HepG2 (cell line): ENCODE data around the gene CEP97. TPM values are rescaled to one million over a fixed set of nuclear protein-coding genes. Genes with fewer than 3 reads are reported as not detected.

Experiments
- ATF2 ChIP-seq: sonication (generic); formaldehyde crosslinking; IDR thresholded peaks from 2 replicates; pipeline ENCODE4 v1.4.0; 2020; ENCODE audit warnings: missing genetic modification reagents
- BRCA1 ChIP-seq: sonication (generic); formaldehyde crosslinking; IDR thresholded peaks from 2 replicates; pipeline ENCODE4 v1.4.0; 2020; ENCODE audit warnings: missing genetic modification reagents
- CHD2 ChIP-seq: IDR thresholded peaks from 2 replicates; pipeline ENCODE4 v1.6.1; 2011; ENCODE audit warnings: low read depth, low read length, improper control_type of control experiment
- CREBL2 ChIP-seq: sonication (generic); formaldehyde crosslinking; IDR thresholded peaks from 2 replicates; pipeline ENCODE4 v1.8.1; 2023; ENCODE audit warnings: missing genetic modification reagents, mild to moderate bottlenecking, borderline replicate concordance
- FOSL2 ChIP-seq: sonication (generic); formaldehyde crosslinking; IDR thresholded peaks from 2 replicates; pipeline ENCODE4 v1.4.0; 2020; ENCODE audit warnings: missing genetic modification reagents
- RAD51 ChIP-seq: fragments of 450-650 bp; IDR thresholded peaks from 2 replicates; pipeline ENCODE4 v1.6.1; 2016; ENCODE audit warnings: borderline replicate concordance
- RARG ChIP-seq: sonication (generic); formaldehyde crosslinking; IDR thresholded peaks from 2 replicates; pipeline ENCODE4 v1.4.0; 2020; ENCODE audit warnings: low read depth, mild to moderate bottlenecking, missing genetic modification reagents
- TOPORS ChIP-seq: sonication (generic); formaldehyde crosslinking; IDR thresholded peaks from 2 replicates; pipeline ENCODE4 v1.8.0; 2023; ENCODE audit warnings: mild to moderate bottlenecking, missing genetic modification reagents
- ZFYVE20 ChIP-seq: sonication (generic); formaldehyde crosslinking; IDR thresholded peaks from 2 replicates; pipeline ENCODE4 v1.8.0; 2023; ENCODE audit warnings: low read depth, mild to moderate bottlenecking, moderate library complexity, missing genetic modification reagents, borderline replicate concordance
- ZNF101 ChIP-seq: sonication (generic); formaldehyde crosslinking; IDR thresholded peaks from 2 replicates; pipeline ENCODE4 v1.4.0; 2020; ENCODE audit warnings: mild to moderate bottlenecking, low read depth, missing genetic modification reagents, borderline replicate concordance
- ZNF292 ChIP-seq: sonication (generic); formaldehyde crosslinking; IDR thresholded peaks from 2 replicates; pipeline ENCODE4 v1.8.1; 2022; ENCODE audit warnings: mild to moderate bottlenecking, low read depth, missing genetic modification reagents, borderline replicate concordance
- ZNF510 ChIP-seq: sonication (generic); formaldehyde crosslinking; IDR thresholded peaks from 2 replicates; pipeline ENCODE4 v1.4.0; 2020; ENCODE audit warnings: low read depth, mild to moderate bottlenecking, missing genetic modification reagents
- ZNF713 ChIP-seq: sonication (generic); formaldehyde crosslinking; IDR thresholded peaks from 2 replicates; pipeline ENCODE4 v1.4.0; 2020; ENCODE audit warnings: mild to moderate bottlenecking, missing genetic modification reagents
- ZNF781 ChIP-seq: sonication (generic); formaldehyde crosslinking; IDR thresholded peaks from 2 replicates; pipeline ENCODE4 v1.5.1; 2020; ENCODE audit warnings: borderline replicate concordance, mild to moderate bottlenecking, missing genetic modification reagents; ENCODE audit errors: not compliant biosample characterization
- polyA plus RNA-seq, 8 experiments: library from polyadenylated mRNA; depleted of rRNA in 3 of 8; stranded (reverse) in 7 of 8; unstranded in 1 of 8; fragments of >200 nt; fragmentation: Illumina TruSeq in 4 of 8; extraction: Trizol in 4 of 8; gene quantifications; 2 replicates each; pipeline versions ENCODE4 v1.2.1 to v1.2.3, GENCODE V29; 2011 to 2016; ENCODE audit warnings: low read depth in 4 of 8, missing spikeins in 1 of 8, mixed read lengths in 1 of 8; ENCODE audit not compliant: insufficient read depth in 1 of 8
- total RNA-seq, 5 experiments: library from RNA; depleted of rRNA; stranded (reverse); fragments of >200 nt; fragmentation: Illumina TruSeq; extraction: Trizol; gene quantifications; 2 replicates each; pipeline ENCODE4 v1.2.3, GENCODE V29; 2016; ENCODE audit warnings: low read depth in 1 of 5
- TF ChIP-seq, protein P1 (sequence below): sonication (generic); formaldehyde crosslinking; IDR thresholded peaks from 2 replicates; pipeline ENCODE4 v1.4.0; 2020; ENCODE audit warnings: mild to moderate bottlenecking, missing genetic modification reagents
- TF ChIP-seq, protein P2 (sequence below): sonication (generic); formaldehyde crosslinking; IDR thresholded peaks from 2 replicates; pipeline ENCODE4 v1.5.0; 2020; ENCODE audit warnings: mild to moderate bottlenecking, missing genetic modification reagents, borderline replicate concordance
- TF ChIP-seq, protein P3 (sequence below): sonication (generic); formaldehyde crosslinking; IDR thresholded peaks from 2 replicates; pipeline ENCODE4 v1.5.1; 2020; ENCODE audit warnings: missing genetic modification reagents, mild to moderate bottlenecking, borderline replicate concordance

The CEP97 gene
- total and polyA plus RNA-seq, 2 of the 13 experiments (the other 11 are each of a cell fraction or from before 2014, with no cell fraction given), result 0.99 to 6.5 TPM

GRCh38 chr3:101724329-101725193 is at the start of gene CEP97 (continued):
- TF ChIP-seq ZNF292 (CRISPR knock-in tag) (no peak), TOPORS (CRISPR knock-in tag) (no peak), CREBL2 (no peak), RARG (CRISPR knock-in tag) (no peak), ZNF510 (CRISPR knock-in tag) (no peak), ZNF101 (no peak), ZNF713 (CRISPR knock-in tag) (0 out of 2 replicates have a peak, but pooled peaks have one; percentile 20), BRCA1 (CRISPR knock-in tag) (no peak), ZNF781 (CRISPR knock-in tag) (no peak), FOSL2 (CRISPR knock-in tag) (peak; percentile 56), CHD2 (no peak), ZFYVE20 (CRISPR knock-in tag) (no peak), ATF2 (CRISPR knock-in tag) (peak; percentile 23; the same call in 1 of the 2 replicates), RAD51 (no peak)
- TF ChIP-seq, protein P1, sequence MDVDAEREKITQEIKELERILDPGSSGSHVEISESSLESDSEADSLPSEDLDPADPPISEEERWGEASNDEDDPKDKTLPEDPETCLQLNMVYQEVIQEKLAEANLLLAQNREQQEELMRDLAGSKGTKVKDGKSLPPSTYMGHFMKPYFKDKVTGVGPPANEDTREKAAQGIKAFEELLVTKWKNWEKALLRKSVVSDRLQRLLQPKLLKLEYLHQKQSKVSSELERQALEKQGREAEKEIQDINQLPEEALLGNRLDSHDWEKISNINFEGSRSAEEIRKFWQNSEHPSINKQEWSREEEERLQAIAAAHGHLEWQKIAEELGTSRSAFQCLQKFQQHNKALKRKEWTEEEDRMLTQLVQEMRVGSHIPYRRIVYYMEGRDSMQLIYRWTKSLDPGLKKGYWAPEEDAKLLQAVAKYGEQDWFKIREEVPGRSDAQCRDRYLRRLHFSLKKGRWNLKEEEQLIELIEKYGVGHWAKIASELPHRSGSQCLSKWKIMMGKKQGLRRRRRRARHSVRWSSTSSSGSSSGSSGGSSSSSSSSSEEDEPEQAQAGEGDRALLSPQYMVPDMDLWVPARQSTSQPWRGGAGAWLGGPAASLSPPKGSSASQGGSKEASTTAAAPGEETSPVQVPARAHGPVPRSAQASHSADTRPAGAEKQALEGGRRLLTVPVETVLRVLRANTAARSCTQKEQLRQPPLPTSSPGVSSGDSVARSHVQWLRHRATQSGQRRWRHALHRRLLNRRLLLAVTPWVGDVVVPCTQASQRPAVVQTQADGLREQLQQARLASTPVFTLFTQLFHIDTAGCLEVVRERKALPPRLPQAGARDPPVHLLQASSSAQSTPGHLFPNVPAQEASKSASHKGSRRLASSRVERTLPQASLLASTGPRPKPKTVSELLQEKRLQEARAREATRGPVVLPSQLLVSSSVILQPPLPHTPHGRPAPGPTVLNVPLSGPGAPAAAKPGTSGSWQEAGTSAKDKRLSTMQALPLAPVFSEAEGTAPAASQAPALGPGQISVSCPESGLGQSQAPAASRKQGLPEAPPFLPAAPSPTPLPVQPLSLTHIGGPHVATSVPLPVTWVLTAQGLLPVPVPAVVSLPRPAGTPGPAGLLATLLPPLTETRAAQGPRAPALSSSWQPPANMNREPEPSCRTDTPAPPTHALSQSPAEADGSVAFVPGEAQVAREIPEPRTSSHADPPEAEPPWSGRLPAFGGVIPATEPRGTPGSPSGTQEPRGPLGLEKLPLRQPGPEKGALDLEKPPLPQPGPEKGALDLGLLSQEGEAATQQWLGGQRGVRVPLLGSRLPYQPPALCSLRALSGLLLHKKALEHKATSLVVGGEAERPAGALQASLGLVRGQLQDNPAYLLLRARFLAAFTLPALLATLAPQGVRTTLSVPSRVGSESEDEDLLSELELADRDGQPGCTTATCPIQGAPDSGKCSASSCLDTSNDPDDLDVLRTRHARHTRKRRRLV (CRISPR knock-in tag), result no peak
- TF ChIP-seq, protein P2, sequence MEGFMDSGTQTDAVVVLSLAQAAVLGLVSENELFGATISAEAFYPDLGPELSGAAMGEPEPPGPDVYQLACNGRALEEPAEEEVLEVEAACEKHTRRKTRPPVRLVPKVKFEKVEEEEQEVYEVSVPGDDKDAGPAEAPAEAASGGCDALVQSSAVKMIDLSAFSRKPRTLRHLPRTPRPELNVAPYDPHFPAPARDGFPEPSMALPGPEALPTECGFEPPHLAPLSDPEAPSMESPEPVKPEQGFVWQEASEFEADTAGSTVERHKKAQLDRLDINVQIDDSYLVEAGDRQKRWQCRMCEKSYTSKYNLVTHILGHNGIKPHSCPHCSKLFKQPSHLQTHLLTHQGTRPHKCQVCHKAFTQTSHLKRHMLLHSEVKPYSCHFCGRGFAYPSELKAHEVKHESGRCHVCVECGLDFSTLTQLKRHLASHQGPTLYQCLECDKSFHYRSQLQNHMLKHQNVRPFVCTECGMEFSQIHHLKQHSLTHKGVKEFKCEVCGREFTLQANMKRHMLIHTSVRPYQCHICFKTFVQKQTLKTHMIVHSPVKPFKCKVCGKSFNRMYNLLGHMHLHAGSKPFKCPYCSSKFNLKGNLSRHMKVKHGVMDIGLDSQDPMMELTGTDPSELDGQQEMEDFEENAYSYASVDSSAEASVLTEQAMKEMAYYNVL (CRISPR knock-in tag), result no peak
- TF ChIP-seq, protein P3, sequence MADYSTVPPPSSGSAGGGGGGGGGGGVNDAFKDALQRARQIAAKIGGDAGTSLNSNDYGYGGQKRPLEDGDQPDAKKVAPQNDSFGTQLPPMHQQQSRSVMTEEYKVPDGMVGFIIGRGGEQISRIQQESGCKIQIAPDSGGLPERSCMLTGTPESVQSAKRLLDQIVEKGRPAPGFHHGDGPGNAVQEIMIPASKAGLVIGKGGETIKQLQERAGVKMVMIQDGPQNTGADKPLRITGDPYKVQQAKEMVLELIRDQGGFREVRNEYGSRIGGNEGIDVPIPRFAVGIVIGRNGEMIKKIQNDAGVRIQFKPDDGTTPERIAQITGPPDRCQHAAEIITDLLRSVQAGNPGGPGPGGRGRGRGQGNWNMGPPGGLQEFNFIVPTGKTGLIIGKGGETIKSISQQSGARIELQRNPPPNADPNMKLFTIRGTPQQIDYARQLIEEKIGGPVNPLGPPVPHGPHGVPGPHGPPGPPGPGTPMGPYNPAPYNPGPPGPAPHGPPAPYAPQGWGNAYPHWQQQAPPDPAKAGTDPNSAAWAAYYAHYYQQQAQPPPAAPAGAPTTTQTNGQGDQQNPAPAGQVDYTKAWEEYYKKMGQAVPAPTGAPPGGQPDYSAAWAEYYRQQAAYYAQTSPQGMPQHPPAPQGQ, result no peak
